Thyroid gland (tissue), 4 donors: Measurements from ENCODE around the gene PEX14. TPM values are rescaled to one million over a fixed set of nuclear protein-coding genes. Genes with fewer than 3 reads are reported as not detected.

Experiments
- DNase-seq, 2 donors: peaks; one replicate each; pipeline ENCODE4 v3.0.0-alpha.2; 2019
- H3K27ac ChIP-seq, 3 donors: fragments of 200-600 bp; sonication (generic); 1 replicate in 2 of 3; 2 replicates in 1 of 3; pipeline ENCODE4 v1.5.1; 2016 to 2019; ENCODE audit warnings: mild to moderate bottlenecking in 1 of 3, moderate library complexity in 1 of 3
- H3K27me3 ChIP-seq: fragments of 200-600 bp; sonication (generic); one replicate; pipeline ENCODE4 v1.5.1; 2019
- H3K36me3 ChIP-seq, 2 donors: fragments of 200-600 bp; sonication (generic); one replicate each; pipeline ENCODE4 v1.5.1; 2016 to 2019
- H3K4me1 ChIP-seq, 2 donors: fragments of 200-600 bp; sonication (generic); one replicate each; pipeline ENCODE4 v1.5.1; 2017 to 2019
- H3K4me3 ChIP-seq, 3 donors: fragments of 200-600 bp; sonication (generic); replicated peaks in 1 of 3; 1 replicate in 2 of 3; 2 replicates in 1 of 3; pipeline ENCODE4 v1.5.1; 2016; ENCODE audit warnings: mild to moderate bottlenecking in 1 of 3
- H3K9me3 ChIP-seq: fragments of 200-600 bp; sonication (generic); one replicate; pipeline ENCODE4 v1.5.1; 2017
- POLR2A ChIP-seq, 2 donors: fragments of 450-650 bp; IDR thresholded peaks; one replicate each; pipeline ENCODE4 v1.6.1; 2017; ENCODE audit warnings: antibody characterized with exemption in 2 of 2, mild to moderate bottlenecking in 2 of 2, moderate library complexity in 1 of 2
- WGBS, 2 donors: methylation state at CpG; one replicate each; pipeline ENCODE4 v1.1.5; 2017; 5-methylcytosine and 5-hydroxymethylcytosine counted together
- intact Hi-C: fragments of 100-400 bp; cut with DNase I; formaldehyde crosslinking; loops from one replicate; pipeline ENCODE4 v1.15.1; 2023
- total RNA-seq, 4 donors: library from RNA; depleted of rRNA; stranded (reverse); fragments of >200 nt; gene quantifications; one replicate each; pipeline ENCODE4 v1.2.3, GENCODE V29; 2016
- TF ChIP-seq, protein P1 (sequence below), 6 experiments: fragments of 200-600 bp in 3 of 6; fragments of 450-650 bp in 3 of 6; sonication (generic) in 3 of 6; IDR thresholded peaks; one replicate each; pipeline ENCODE4 v1.5.1; 2016 to 2019; ENCODE audit warnings: antibody characterized with exemption in 6 of 6, mild to moderate bottlenecking in 2 of 6, inconsistent platforms in 1 of 6, moderate library complexity in 1 of 6

PEX14 gene
- total RNA-seq, 4 donors from 2014 or later = 14.0 to 28.4 (median 20.7) TPM

DNA sequence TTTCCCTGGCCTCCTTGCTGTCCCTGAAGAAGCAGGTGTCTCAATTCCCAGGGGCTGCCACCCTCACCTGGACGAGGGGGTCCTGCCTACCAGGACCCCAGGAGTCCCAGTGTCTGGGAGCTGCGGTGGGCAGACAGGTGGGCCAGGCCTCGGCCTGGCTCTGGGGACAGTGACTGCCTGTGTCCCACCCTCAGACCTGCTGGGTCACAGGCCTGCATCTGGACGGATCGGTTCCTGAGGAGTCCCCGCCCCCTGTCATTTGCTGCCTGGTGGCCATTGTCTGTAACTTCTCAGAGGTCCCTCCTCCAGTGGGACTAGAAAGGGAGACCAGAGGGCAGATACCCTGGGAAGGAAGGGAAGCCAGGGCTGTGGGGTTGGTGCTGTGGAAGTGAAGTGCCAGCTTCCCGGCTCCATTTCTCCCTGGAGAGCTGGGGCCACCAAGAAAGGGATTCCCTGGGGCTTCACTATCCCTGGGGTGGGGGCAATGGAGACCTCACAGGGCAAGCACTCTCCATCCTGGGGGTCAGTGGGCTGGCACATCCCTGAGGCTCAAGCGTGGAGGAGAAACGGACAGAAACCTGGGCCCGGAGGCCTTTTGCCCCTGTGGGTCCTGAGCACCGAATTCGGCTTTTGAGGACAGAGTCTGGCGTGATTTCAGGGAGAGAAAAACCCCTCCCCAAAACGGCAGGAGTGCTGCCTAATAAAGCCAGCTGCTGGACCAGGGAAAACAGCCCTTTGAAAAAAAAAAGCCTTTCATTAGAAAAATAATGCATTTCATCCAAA is 157.3 kb downstream of the PEX14 start:
- Histone ChIP-seq H3K9me3 (no peaks in the 10 kb centered on the region), H3K27ac (no peak overlapping the region), H3K4me1 (peaks cover 24 to 35% of the 10 kb centered on the region in 2 donors), H3K27me3 (no peaks in the 10 kb centered on the region), H3K36me3 (no peaks in the 10 kb centered on the region), H3K4me3 (no peak overlapping the region)
- TF ChIP-seq, protein P1, sequence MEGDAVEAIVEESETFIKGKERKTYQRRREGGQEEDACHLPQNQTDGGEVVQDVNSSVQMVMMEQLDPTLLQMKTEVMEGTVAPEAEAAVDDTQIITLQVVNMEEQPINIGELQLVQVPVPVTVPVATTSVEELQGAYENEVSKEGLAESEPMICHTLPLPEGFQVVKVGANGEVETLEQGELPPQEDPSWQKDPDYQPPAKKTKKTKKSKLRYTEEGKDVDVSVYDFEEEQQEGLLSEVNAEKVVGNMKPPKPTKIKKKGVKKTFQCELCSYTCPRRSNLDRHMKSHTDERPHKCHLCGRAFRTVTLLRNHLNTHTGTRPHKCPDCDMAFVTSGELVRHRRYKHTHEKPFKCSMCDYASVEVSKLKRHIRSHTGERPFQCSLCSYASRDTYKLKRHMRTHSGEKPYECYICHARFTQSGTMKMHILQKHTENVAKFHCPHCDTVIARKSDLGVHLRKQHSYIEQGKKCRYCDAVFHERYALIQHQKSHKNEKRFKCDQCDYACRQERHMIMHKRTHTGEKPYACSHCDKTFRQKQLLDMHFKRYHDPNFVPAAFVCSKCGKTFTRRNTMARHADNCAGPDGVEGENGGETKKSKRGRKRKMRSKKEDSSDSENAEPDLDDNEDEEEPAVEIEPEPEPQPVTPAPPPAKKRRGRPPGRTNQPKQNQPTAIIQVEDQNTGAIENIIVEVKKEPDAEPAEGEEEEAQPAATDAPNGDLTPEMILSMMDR (IDR thresholded peaks at IDR 0.05) = no peak
- no peak for TF ChIP-seq POLR2A (IDR thresholded peaks at IDR 0.05)
- intact Hi-C loops = no loop called here
- WGBS, 2 donors = 86 to 87% methylated on average over 13 to 14 of the region's 14 CpGs
- DNase-seq = no peak

DNA sequence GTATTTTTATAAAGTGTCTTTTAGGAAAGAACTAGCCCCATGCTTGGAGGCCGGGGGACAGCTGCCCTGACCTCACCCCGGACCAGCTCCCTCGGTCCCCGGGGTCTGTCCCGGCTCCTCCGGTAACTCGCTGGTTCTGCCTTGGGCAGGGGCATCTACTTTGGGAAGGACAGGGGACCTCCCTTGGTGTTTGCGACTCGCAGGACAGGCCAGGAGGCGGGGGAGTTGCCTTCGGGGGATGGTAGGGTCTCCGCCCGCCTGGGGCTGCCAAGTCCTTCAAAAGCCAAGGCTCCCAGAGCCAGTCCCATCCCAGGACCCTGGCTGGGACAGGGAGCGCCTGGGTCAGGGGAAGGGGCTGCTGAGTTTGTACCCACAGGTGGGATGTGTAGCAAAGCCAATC is 157.9 kb downstream of the PEX14 start:
- Histone ChIP-seq H3K4me1 (peaks cover 17 to 29% of the 10 kb centered on the region in 2 donors), H3K27me3 (no peaks in the 10 kb centered on the region), H3K4me3 (no peak overlapping the region), H3K9me3 (no peaks in the 10 kb centered on the region), H3K27ac (no peak overlapping the region), H3K36me3 (no peaks in the 10 kb centered on the region)
- WGBS, 2 donors = 90 to 91% methylated on average over 9 to 10 of the region's 14 CpGs
- DNase-seq = no peak
- TF ChIP-seq POLR2A (IDR thresholded peaks at IDR 0.05) = no peak
- TF ChIP-seq, protein P1 (IDR thresholded peaks at IDR 0.05) = no peak
- intact Hi-C loops = no loop called here

DNA sequence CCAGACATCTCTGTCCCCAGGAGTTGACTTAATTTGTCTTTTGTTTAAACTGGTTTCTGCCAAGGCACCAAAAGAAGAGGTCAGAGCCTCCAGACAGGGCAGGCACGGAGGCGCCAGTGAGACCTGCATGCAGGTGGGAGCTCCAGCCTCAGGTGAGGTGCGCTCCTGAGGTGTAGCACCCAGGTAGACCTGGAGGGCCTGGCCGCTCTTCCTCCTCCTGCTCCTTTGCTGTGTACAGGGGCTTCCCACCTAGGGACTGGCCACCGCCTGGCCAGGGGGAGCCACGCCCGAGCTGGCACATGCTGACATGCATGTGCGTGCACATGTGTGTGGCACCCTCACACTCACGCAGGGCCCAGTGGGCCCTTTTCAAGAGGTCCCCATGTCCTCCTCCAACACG is 158.7 kb downstream of the PEX14 start:
- peaks cover 0 to 3% of the 10 kb centered on the region in 2 donors for H3K36me3 ChIP-seq
- no peaks in the 10 kb centered on the region for H3K9me3 ChIP-seq
- intact Hi-C loops = no loop called here
- WGBS, 2 donors = 93 to 97% methylated on average over 6 to 7 of the region's 10 CpGs
- H3K27ac ChIP-seq = no peak overlapping the region
- peaks cover 11 to 21% of the 10 kb centered on the region in 2 donors for H3K4me1 ChIP-seq
- no peak overlapping the region for H3K4me3 ChIP-seq
- DNase-seq = no peak
- TF ChIP-seq, protein P1 (IDR thresholded peaks at IDR 0.05) = no peak
- TF ChIP-seq POLR2A (IDR thresholded peaks at IDR 0.05) = no peak
- no peaks in the 10 kb centered on the region for H3K27me3 ChIP-seq

DNA sequence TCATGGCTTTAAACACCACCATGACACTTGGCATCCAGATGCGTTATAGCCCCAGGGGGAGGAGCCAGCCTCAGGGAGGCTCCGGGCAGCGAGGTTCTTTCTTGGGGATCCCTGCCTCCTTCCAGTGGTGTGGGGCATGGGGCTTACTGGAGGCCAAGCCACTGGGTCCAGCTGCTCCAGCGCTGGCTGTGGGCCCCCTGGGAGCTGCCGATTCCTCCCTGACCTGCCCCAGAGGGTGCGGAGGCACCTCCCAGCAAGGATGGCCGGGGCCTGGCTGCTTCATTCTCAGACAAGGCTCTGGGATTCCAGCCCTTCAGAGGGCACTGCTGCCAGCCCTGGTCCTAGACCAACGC is 159.3 kb downstream of the PEX14 start:
- no peak for DNase-seq
- intact Hi-C loops = no loop called here
- no peak overlapping the region for H3K27ac ChIP-seq
- H3K9me3 ChIP-seq = no peaks in the 10 kb centered on the region
- no peaks in the 10 kb centered on the region for H3K27me3 ChIP-seq
- H3K36me3 ChIP-seq = peaks cover 0 to 3% of the 10 kb centered on the region in 2 donors
- no peak overlapping the region for H3K4me3 ChIP-seq
- TF ChIP-seq, protein P1 (IDR thresholded peaks at IDR 0.05) = no peak
- TF ChIP-seq POLR2A (IDR thresholded peaks at IDR 0.05) = no peak
- 93 to 100% methylated on average over 3 to 4 of the region's 8 CpGs for WGBS, 2 donors
- H3K4me1 ChIP-seq = peaks cover 5 to 15% of the 10 kb centered on the region in 2 donors

DNA sequence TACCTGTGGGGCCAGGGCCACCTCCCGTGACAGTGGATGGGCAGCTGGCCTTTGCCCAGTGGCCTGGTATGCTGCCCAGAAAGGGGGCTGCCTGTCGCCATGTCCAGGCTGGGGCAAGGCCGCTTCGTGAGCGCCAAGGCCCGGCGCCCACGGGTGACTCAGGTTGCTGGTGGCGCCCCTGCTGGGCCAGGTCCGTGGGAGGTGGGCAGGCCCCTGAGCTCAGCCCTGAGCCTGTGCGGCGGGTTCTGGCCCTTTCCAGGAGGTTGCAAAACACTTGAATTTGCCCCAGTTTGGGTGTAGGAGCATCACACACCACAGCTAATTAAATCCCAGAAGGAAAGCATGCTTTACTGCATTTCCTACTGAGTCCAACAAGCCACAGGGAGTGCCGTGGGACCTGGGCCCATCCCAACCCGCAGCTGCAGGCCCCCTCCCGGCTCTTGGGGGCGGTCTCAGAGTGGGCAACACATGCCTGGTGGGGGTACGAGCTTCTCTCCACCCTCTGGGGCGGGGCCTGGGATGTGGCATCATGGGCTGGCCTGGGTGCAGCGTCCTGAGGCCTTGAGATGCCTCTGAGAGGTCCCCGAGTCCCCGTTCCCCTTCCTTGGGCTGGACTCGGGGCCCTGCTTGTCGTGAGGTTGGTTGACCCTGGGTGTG is 159.8 kb downstream of the PEX14 start:
- no peak for DNase-seq
- intact Hi-C loops = no loop called here

More for the DNA sequence above, 159.8 kb downstream of the PEX14 start:
- TF ChIP-seq, protein P1 (IDR thresholded peaks at IDR 0.05) = no peak
- TF ChIP-seq POLR2A (IDR thresholded peaks at IDR 0.05) = no peak
- peaks cover 3 to 6% of the 10 kb centered on the region in 2 donors for H3K36me3 ChIP-seq
- H3K9me3 ChIP-seq = no peaks in the 10 kb centered on the region
- H3K27me3 ChIP-seq = no peaks in the 10 kb centered on the region
- H3K27ac ChIP-seq = peak overlapping the region in 1 of 3 donors; percentile 1
- no peak overlapping the region for H3K4me3 ChIP-seq
- H3K4me1 ChIP-seq = peaks cover 0 to 10% of the 10 kb centered on the region in 2 donors
- WGBS, 2 donors = 78 to 87% methylated on average over 9 to 19 of the region's 23 CpGs
